HepG2 (cell line): Measurements from ENCODE around the gene DRAM1. TPM values are rescaled to one million over a fixed set of nuclear protein-coding genes. Genes with fewer than 3 reads are reported as not detected.
A peak's percentile ranks its signal among the peaks of the same experiment; 100 is the strongest.

Experiments used
- ATAC-seq: fragments of 200-7000 bp; cut with Tn5 transposase; 3 replicates; pipeline ENCODE4 v1.9.1; 2020; ENCODE audit warnings: mild to moderate bottlenecking, moderate library complexity
- BruUV-seq: library from RNA; stranded (reverse); fragments of 400-500 nt; replicated peaks from 2 replicates; lab custom pipeline; 2021; lab: Mats Ljungman, UMichigan
- CTCF ChIA-PET: fragments of 300-600 bp; formaldehyde crosslinking; extraction: SDS; loops from one replicate; lab custom pipeline; 2021; ENCODE audit warnings: low total read pairs, inconsistent platforms, low intra/inter-chr PET ratio; lab: Yijun Ruan, JAX
- POLR2A ChIA-PET: fragments of 350-600 bp; sonication (Branson Sonifier 250); formaldehyde crosslinking; loops from one replicate; lab custom pipeline; 2020; ENCODE audit warnings: antibody characterized with exemption, inconsistent platforms; lab: Yijun Ruan, JAX
- DNase-seq: peaks from one replicate; pipeline ENCODE4 v3.0.0-alpha.2; 2015; ENCODE audit warnings: low spot score
- FAIRE-seq: peaks from 3 replicates; lab custom pipeline; 2011; peaks lifted over from hg19 to GRCh38; lab: Jason Lieb, UNC
- H2AFZ ChIP-seq: one replicate; pipeline ENCODE4 v1.6.1; 2011; ENCODE audit warnings: low read length, inconsistent platforms
- H3K27ac ChIP-seq: fragments of 300-600 bp; 3 replicates; pipeline ENCODE4 v1.8.0; 2011; ENCODE audit warnings: mixed run types, mild to moderate bottlenecking, mixed read lengths, low read length, inconsistent platforms; ENCODE audit not compliant: insufficient read depth; ENCODE audit errors: extremely low read length
- H3K27me3 ChIP-seq, 2 experiments: fragments of 200-600 bp in 1 of 2; 2 replicates in 1 of 2; 3 replicates in 1 of 2; pipeline versions ENCODE4 v1.6.0 to v1.8.0; 2011; ENCODE audit warnings: low read length in 2 of 2, mild to moderate bottlenecking in 2 of 2, moderate library complexity in 2 of 2, inconsistent platforms in 1 of 2; ENCODE audit not compliant: insufficient read depth in 2 of 2, control insufficient read depth in 1 of 2
- H3K36me3 ChIP-seq, 2 experiments: fragments of 200-600 bp in 1 of 2; replicated peaks in 1 of 2; 2 replicates in 1 of 2; 3 replicates in 1 of 2; pipeline versions ENCODE4 v1.5.1 to v1.8.0; 2011; ENCODE audit warnings: low read length in 2 of 2, inconsistent platforms in 1 of 2; ENCODE audit not compliant: insufficient read depth in 2 of 2, control insufficient read depth in 1 of 2
- H3K4me1 ChIP-seq: 2 replicates; pipeline ENCODE4 v1.5.1; 2012; ENCODE audit warnings: low read length, inconsistent platforms; ENCODE audit not compliant: insufficient read depth
- H3K4me2 ChIP-seq: 2 replicates; pipeline ENCODE4 v1.6.0; 2011; ENCODE audit warnings: low read depth, low read length, inconsistent platforms
- H3K4me3 ChIP-seq, 3 experiments: fragments of 200-600 bp in 1 of 3; sonication (generic), shearing (Covaris generic) in 1 of 3; replicated peaks in 1 of 3; 2 replicates each; pipeline ENCODE4 v1.5.1; 2011 to 2016; ENCODE audit warnings: low read length in 3 of 3, inconsistent platforms in 2 of 3, low read depth in 2 of 3, mild to moderate bottlenecking in 2 of 3, control low read depth in 1 of 3, mixed read lengths in 1 of 3; ENCODE audit not compliant: insufficient read depth in 1 of 3
- H3K79me2 ChIP-seq: one replicate; pipeline ENCODE4 v1.6.1; 2011; ENCODE audit warnings: low read length, inconsistent platforms; ENCODE audit not compliant: insufficient read depth
- H3K9ac ChIP-seq: 2 replicates; pipeline ENCODE4 v1.6.0; 2011; ENCODE audit warnings: mild to moderate bottlenecking, low read depth, low read length, inconsistent platforms; ENCODE audit not compliant: insufficient read depth
- H3K9me3 ChIP-seq: 2 replicates; pipeline ENCODE4 v1.5.1; 2012; ENCODE audit warnings: mild to moderate bottlenecking, low read length
- H4K20me1 ChIP-seq: 2 replicates; pipeline ENCODE4 v1.6.0; 2011; ENCODE audit warnings: inconsistent platforms, mild to moderate bottlenecking, low read length, moderate library complexity; ENCODE audit not compliant: insufficient read depth
- MNT ChIP-seq: fragments of 450-650 bp; IDR thresholded peaks from 2 replicates; pipeline ENCODE4 v1.6.1; 2016
- NFYB ChIP-seq: sonication (generic); formaldehyde crosslinking; IDR thresholded peaks from 2 replicates; pipeline ENCODE4 v1.4.0; 2020; ENCODE audit warnings: missing genetic modification reagents
- RXRA ChIP-seq: sonication (generic); formaldehyde crosslinking; IDR thresholded peaks from 2 replicates; pipeline ENCODE4 v1.5.1; 2020; ENCODE audit warnings: missing genetic modification reagents
- ZNF609 ChIP-seq: sonication (generic); formaldehyde crosslinking; IDR thresholded peaks from 2 replicates; pipeline ENCODE4 v1.4.0; 2020; ENCODE audit warnings: mild to moderate bottlenecking, missing genetic modification reagents, borderline replicate concordance
- ZNF768 ChIP-seq: sonication (generic); formaldehyde crosslinking; IDR thresholded peaks from 2 replicates; pipeline ENCODE4 v1.4.0; 2020; ENCODE audit warnings: missing genetic modification reagents
- ZSCAN31 ChIP-seq: sonication (generic); formaldehyde crosslinking; IDR thresholded peaks from 2 replicates; pipeline ENCODE4 v1.5.0; 2020; ENCODE audit warnings: low read depth, mild to moderate bottlenecking, missing genetic modification reagents
- WGBS: methylation state at CpG from one replicate; pipeline ENCODE4 v1.1.6; 2017; ENCODE audit warnings: low lambda C conversion rate; 5-methylcytosine and 5-hydroxymethylcytosine counted together
- in situ Hi-C: cut with HindIII; loops from 2 replicates; pipeline ENCODE4 v1.10.0; 2017; ENCODE audit warnings: low pct_unique_long_range_greater_than_20kb; ENCODE audit not compliant: extremely low pct_ligation_motif_present
- intact Hi-C: fragments of 100-400 bp; cut with micrococcal nuclease; formaldehyde crosslinking; loops from one replicate; pipeline ENCODE4 v1.10.0; 2022; ENCODE audit not compliant: unreplicated experiment
- polyA plus RNA-seq, 8 experiments: library from polyadenylated mRNA; depleted of rRNA in 3 of 8; stranded (reverse) in 7 of 8; unstranded in 1 of 8; fragments of >200 nt; fragmentation: Illumina TruSeq in 4 of 8; extraction: Trizol in 4 of 8; gene quantifications; 2 replicates each; pipeline versions ENCODE4 v1.2.1 to v1.2.3, GENCODE V29; 2011 to 2016; ENCODE audit warnings: low read depth in 4 of 8, missing spikeins in 1 of 8, mixed read lengths in 1 of 8; ENCODE audit not compliant: insufficient read depth in 1 of 8
- total RNA-seq, 5 experiments: library from RNA; depleted of rRNA; stranded (reverse); fragments of >200 nt; fragmentation: Illumina TruSeq; extraction: Trizol; gene quantifications; 2 replicates each; pipeline ENCODE4 v1.2.3, GENCODE V29; 2016; ENCODE audit warnings: low read depth in 1 of 5

Gene DRAM1
- total and polyA plus RNA-seq, 2 of the 13 experiments (the other 11 are each of a cell fraction or from before 2014, with no cell fraction given): 20.9 to 32.6 TPM

- TF ChIP-seq ZNF609 (CRISPR knock-in tag) (no peak), NFYB (CRISPR knock-in tag) (no peak)
Observed at GRCh38 chr12:101962486-101962885, 85.1 kb downstream of the DRAM1 start (continued).

- WGBS: 0% methylated on average over 1 of the region's 1 CpG
- POLR2A ChIA-PET: no interaction called here
Observed at GRCh38 chr12:101963697-101964096, 86.3 kb downstream of the DRAM1 start.

More at GRCh38 chr12:101963697-101964096, 86.3 kb downstream of the DRAM1 start:
- TF ChIP-seq MNT (peak; percentile 81), ZNF768 (CRISPR knock-in tag) (no peak), ZSCAN31 (CRISPR knock-in tag) (no peak), RXRA (CRISPR knock-in tag) (no peak)
- TF ChIP-seq, all 625 proteins: peak for 1
- H3K27ac ChIP-seq: no peak overlapping the region
- FAIRE-seq (no peak), ATAC-seq (no peak), DNase-seq (no peak)
- no peaks in the 10 kb centered on the region for H4K20me1 ChIP-seq
- BruUV-seq: no TSS peak
- H3K4me2 ChIP-seq: no peak overlapping the region
- CTCF ChIA-PET: no interaction called here
- H3K79me2 ChIP-seq: no peaks in the 10 kb centered on the region
- intact Hi-C loops (no loop called here), in situ Hi-C loops (no loop called here)
- no peak overlapping the region for H2AFZ ChIP-seq
- H3K9me3 ChIP-seq: peaks cover 11% of the 10 kb centered on the region
- no peaks in the 10 kb centered on the region for H3K4me1 ChIP-seq
- H3K9ac ChIP-seq: no peak overlapping the region
- H3K27me3 ChIP-seq: peaks cover 0 to 3% of the 10 kb centered on the region in 2 experiments; a peak in 1 of 5 replicates
- no peak overlapping the region for H3K4me3 ChIP-seq
- H3K36me3 ChIP-seq: no peaks in the 10 kb centered on the region
